Nephron (organoid): ENCODE data around the gene HIGD2A.

ENCODE experiments used
- H3K27ac Mint-ChIP-seq, 3 experiments: 2 replicates each; pipeline ENCODE4 v1.8.0; 2020; ENCODE audit warnings: mixed read lengths in 3 of 3, mild to moderate bottlenecking in 2 of 3, moderate library complexity in 1 of 3
- H3K27me3 Mint-ChIP-seq: 2 replicates; pipeline ENCODE4 v1.8.0; 2021; ENCODE audit warnings: low read depth, mild to moderate bottlenecking, moderate library complexity, mixed read lengths
- H3K36me3 Mint-ChIP-seq: 2 replicates; pipeline ENCODE4 v1.8.0; 2020; ENCODE audit warnings: low read depth, mixed read lengths
- H3K4me1 Mint-ChIP-seq: 2 replicates; pipeline ENCODE4 v1.8.0; 2020; ENCODE audit warnings: mixed read lengths
- H3K4me3 Mint-ChIP-seq, 3 experiments: 2 replicates each; pipeline ENCODE4 v1.8.0; 2020; ENCODE audit warnings: mild to moderate bottlenecking in 3 of 3, mixed read lengths in 3 of 3, moderate library complexity in 2 of 3
- H3K9me3 Mint-ChIP-seq: 2 replicates; pipeline ENCODE4 v1.8.0; 2020; ENCODE audit warnings: mixed read lengths
- CTCF ChIP-seq, 3 experiments: fragments of 200-600 bp; sonication (generic); IDR thresholded peaks; one replicate each; pipeline ENCODE4 v1.5.0; 2021; ENCODE audit warnings: antibody characterized with exemption in 3 of 3; ENCODE audit not compliant: unreplicated experiment in 3 of 3

Gene HIGD2A

GRCh38 chr5:176373100-176373818 lies 15.3 kb upstream of the HIGD2A start:
- H3K27ac Mint-ChIP-seq: no peak overlapping the region
- no peak for TF ChIP-seq CTCF (IDR thresholded peaks at IDR 0.05; ENCODE audit: unreplicated experiment in 3 of 3)
- no peaks in the 10 kb centered on the region for H3K4me1 Mint-ChIP-seq
- no peaks in the 10 kb centered on the region for H3K9me3 Mint-ChIP-seq
- peaks cover 24% of the 10 kb centered on the region for H3K36me3 Mint-ChIP-seq
- H3K4me3 Mint-ChIP-seq: no peak overlapping the region
- H3K27me3 Mint-ChIP-seq: no peaks in the 10 kb centered on the region

GRCh38 chr5:176379881-176380280 lies 8.7 kb upstream of the HIGD2A start:
- H3K9me3 Mint-ChIP-seq: no peaks in the 10 kb centered on the region

GRCh38 chr5:176381423-176381822 lies 7.1 kb upstream of the HIGD2A start:
- H3K4me3 Mint-ChIP-seq: no peak overlapping the region

More at GRCh38 chr5:176379881-176380280, 8.7 kb upstream of the HIGD2A start:
- Mint-ChIP-seq H3K27ac (no peak overlapping the region), H3K36me3 (peaks cover 28% of the 10 kb centered on the region), H3K4me1 (no peaks in the 10 kb centered on the region), H3K27me3 (no peaks in the 10 kb centered on the region), H3K4me3 (no peak overlapping the region)
- no peak for TF ChIP-seq CTCF (IDR thresholded peaks at IDR 0.05; ENCODE audit: unreplicated experiment in 3 of 3)

GRCh38 chr5:176381979-176382378 lies 6.6 kb upstream of the HIGD2A start:
- Mint-ChIP-seq H3K27ac (no peak overlapping the region), H3K4me3 (no peak overlapping the region), H3K36me3 (peaks cover 38% of the 10 kb centered on the region), H3K4me1 (peaks cover 7% of the 10 kb centered on the region), H3K9me3 (no peaks in the 10 kb centered on the region), H3K27me3 (no peaks in the 10 kb centered on the region)
- no peak for TF ChIP-seq CTCF (IDR thresholded peaks at IDR 0.05; ENCODE audit: unreplicated experiment in 3 of 3)

More at GRCh38 chr5:176381423-176381822, 7.1 kb upstream of the HIGD2A start:
- TF ChIP-seq CTCF (IDR thresholded peaks at IDR 0.05; ENCODE audit: unreplicated experiment in 3 of 3): no peak
- no peak overlapping the region for H3K27ac Mint-ChIP-seq
- no peaks in the 10 kb centered on the region for H3K27me3 Mint-ChIP-seq
- peaks cover 2% of the 10 kb centered on the region for H3K4me1 Mint-ChIP-seq
- no peaks in the 10 kb centered on the region for H3K9me3 Mint-ChIP-seq
- H3K36me3 Mint-ChIP-seq: peaks cover 40% of the 10 kb centered on the region

- H3K27ac Mint-ChIP-seq: no peak overlapping the region
- no peak for TF ChIP-seq CTCF (IDR thresholded peaks at IDR 0.05; ENCODE audit: unreplicated experiment in 3 of 3)
- H3K9me3 Mint-ChIP-seq: no peaks in the 10 kb centered on the region
- peaks cover 15% of the 10 kb centered on the region for H3K4me1 Mint-ChIP-seq
- no peak overlapping the region for H3K4me3 Mint-ChIP-seq
- no peaks in the 10 kb centered on the region for H3K27me3 Mint-ChIP-seq
- H3K36me3 Mint-ChIP-seq: peaks cover 38% of the 10 kb centered on the region
These were observed 5.8 kb upstream of the HIGD2A start for GRCh38 chr5:176382721-176383120.
